Measurements from ENCODE around the gene DDX47. TPM values are rescaled to one million over a fixed set of nuclear protein-coding genes. Genes with fewer than 3 reads are reported as not detected.

The DDX47 gene
- total RNA-seq, 1 experiment from 2014 or later: 121 TPM

DNA sequence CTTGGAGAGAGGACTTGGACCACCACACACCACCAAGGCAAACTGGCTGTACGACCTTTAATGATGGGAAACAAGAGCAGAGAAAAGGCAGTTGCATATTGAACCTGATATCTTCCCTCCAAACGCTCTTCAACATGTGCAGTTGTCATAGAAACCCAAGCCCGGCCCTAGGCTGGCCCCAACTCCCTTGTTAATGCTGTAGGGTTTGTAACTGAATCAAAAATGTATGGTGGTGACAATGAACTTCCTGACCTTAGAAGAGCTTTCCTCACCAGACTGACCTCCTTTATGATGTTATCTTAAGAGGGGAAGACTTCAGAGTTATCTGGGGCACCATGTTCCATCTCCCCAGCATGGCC, 15.4 kb upstream of the DDX47 start:
- Mint-ChIP-seq H3K4me1 (ENCODE audit: low read depth, unreplicated experiment) (peaks cover 20% of the 10 kb centered on the region), H3K36me3 (ENCODE audit: insufficient read depth, unreplicated experiment) (no peaks in the 10 kb centered on the region), H3K9me3 (ENCODE audit: unreplicated experiment) (no peaks in the 10 kb centered on the region), H3K27ac (ENCODE audit: unreplicated experiment) (no peak overlapping the region), H3K27me3 (ENCODE audit: insufficient read depth, unreplicated experiment) (no peaks in the 10 kb centered on the region), H3K4me3 (ENCODE audit: unreplicated experiment) (no peak overlapping the region)
- Histone ChIP-seq H3K4me1 (peaks cover 12% of the 10 kb centered on the region), H3K36me3 (ENCODE audit: control insufficient read depth, insufficient read depth, low read length) (no peaks in the 10 kb centered on the region), H3K9me3 (no peaks in the 10 kb centered on the region), H3K27me3 (replicated peaks; ENCODE audit: control insufficient read depth, insufficient read depth, low read length) (no peaks in the 10 kb centered on the region), H3K4me3 (ENCODE audit: low read depth, low read length) (no peak overlapping the region)
- TF ChIP-seq, protein P1, sequence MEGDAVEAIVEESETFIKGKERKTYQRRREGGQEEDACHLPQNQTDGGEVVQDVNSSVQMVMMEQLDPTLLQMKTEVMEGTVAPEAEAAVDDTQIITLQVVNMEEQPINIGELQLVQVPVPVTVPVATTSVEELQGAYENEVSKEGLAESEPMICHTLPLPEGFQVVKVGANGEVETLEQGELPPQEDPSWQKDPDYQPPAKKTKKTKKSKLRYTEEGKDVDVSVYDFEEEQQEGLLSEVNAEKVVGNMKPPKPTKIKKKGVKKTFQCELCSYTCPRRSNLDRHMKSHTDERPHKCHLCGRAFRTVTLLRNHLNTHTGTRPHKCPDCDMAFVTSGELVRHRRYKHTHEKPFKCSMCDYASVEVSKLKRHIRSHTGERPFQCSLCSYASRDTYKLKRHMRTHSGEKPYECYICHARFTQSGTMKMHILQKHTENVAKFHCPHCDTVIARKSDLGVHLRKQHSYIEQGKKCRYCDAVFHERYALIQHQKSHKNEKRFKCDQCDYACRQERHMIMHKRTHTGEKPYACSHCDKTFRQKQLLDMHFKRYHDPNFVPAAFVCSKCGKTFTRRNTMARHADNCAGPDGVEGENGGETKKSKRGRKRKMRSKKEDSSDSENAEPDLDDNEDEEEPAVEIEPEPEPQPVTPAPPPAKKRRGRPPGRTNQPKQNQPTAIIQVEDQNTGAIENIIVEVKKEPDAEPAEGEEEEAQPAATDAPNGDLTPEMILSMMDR (IDR thresholded peaks at IDR 0.05; ENCODE audit: insufficient read depth in 1 of 2, low read depth in 1 of 2, low read length in 1 of 2, severe bottlenecking in 1 of 2, unreplicated experiment in 1 of 2): no peak
- ChIA-PET POLR2A (no interaction called here), CTCF (no interaction called here)
- no TSS peak for BruUV-seq (replicated peaks)
- no peak for DNase-seq
- intact Hi-C loops (cut with micrococcal nuclease; ENCODE audit: unreplicated experiment): no loop called here

DNA sequence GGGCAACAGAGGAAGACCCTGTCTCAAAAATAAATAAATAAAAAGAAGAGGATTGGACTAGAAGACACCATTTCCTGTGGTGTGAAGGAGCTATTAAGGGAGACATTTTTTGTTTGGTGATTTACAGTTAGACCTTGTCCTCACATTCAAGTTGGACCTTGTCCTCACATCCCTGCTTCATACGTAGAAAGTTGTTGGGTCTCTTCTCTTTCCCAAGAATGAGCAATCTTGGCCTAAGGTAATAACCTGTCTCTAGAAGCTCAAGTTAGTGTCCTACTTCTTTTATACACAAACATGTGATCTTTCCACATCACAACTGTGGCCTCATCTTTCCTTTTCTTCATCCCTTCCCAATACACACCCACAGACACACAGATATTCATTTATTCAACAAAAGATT, 14.7 kb upstream of the DDX47 start:
- Histone ChIP-seq H3K36me3 (ENCODE audit: control insufficient read depth, insufficient read depth, low read length) (no peaks in the 10 kb centered on the region), H3K27me3 (replicated peaks; ENCODE audit: control insufficient read depth, insufficient read depth, low read length) (no peaks in the 10 kb centered on the region), H3K4me3 (ENCODE audit: low read depth, low read length) (no peak overlapping the region), H3K4me1 (peaks cover 20% of the 10 kb centered on the region), H3K9me3 (no peaks in the 10 kb centered on the region)
- ChIA-PET POLR2A (interaction anchor here (0.5 to 0.9 kb wide), 2 partner anchors 12 to 100 kb away, joined by 4 to 5 read pairs; no protein-coding TSS in a partner anchor), CTCF (interaction anchor here (0.7 kb wide), 1 partner anchor 15 kb away, joined by 5 read pairs; no protein-coding TSS in a partner anchor)
- H3K4me1 Mint-ChIP-seq (ENCODE audit: low read depth, unreplicated experiment): peaks cover 26% of the 10 kb centered on the region
- BruUV-seq (replicated peaks): no TSS peak
- TF ChIP-seq, protein P1 (IDR thresholded peaks at IDR 0.05; ENCODE audit: insufficient read depth in 1 of 2, low read depth in 1 of 2, low read length in 1 of 2, severe bottlenecking in 1 of 2, unreplicated experiment in 1 of 2): no peak
- no peaks in the 10 kb centered on the region for H3K9me3 Mint-ChIP-seq (ENCODE audit: unreplicated experiment)
- intact Hi-C loops (cut with micrococcal nuclease; ENCODE audit: unreplicated experiment): no loop called here
- H3K4me3 Mint-ChIP-seq (ENCODE audit: unreplicated experiment): no peak overlapping the region
- H3K36me3 Mint-ChIP-seq (ENCODE audit: insufficient read depth, unreplicated experiment): no peaks in the 10 kb centered on the region
- DNase-seq: no peak
- H3K27ac Mint-ChIP-seq (ENCODE audit: unreplicated experiment): peak overlapping the region; percentile 3
- H3K27me3 Mint-ChIP-seq (ENCODE audit: insufficient read depth, unreplicated experiment): no peaks in the 10 kb centered on the region

DNA sequence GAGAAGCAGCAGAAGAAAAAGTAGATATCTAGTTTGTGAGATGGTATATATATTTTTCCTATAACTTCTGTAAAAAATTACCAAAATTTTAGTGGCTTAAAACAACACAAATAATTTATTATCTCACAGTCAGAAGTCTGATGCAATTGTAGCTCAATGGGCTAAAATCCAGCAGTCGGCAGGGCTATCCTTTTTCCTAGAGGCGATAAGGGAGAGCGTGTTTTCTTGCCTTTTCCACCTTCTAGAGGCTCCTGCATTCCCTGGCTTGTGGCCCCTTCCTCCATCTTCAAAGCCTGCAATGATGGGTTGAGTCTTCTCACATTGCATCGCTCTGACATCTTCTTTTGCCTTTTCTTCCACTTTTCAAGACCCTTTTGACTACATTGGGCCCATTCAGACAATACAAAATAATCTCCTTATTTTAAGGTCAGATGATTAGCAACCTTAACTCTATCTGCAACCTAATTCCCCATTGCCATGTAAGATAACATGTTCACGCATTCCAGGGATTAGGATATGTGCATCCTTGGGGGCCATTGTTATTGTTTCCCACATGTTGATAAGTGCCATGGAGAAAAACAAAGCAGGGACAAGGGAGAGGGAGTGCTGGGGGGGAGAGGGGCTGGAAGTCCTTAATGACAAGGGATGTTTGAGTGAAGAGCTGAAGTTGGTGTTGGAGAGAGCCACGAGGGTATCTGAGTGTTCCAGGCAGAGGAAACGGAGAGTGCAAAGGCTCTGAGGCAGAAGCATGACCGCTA, 13.8 kb upstream of the DDX47 start:
- CTCF ChIA-PET: interaction anchor here (0.7 kb wide), 1 partner anchor 14 kb away, joined by 5 read pairs; no protein-coding TSS in a partner anchor
- no peaks in the 10 kb centered on the region for H3K9me3 ChIP-seq
- no peak overlapping the region for H3K4me3 ChIP-seq (ENCODE audit: low read depth, low read length)
- no TSS peak for BruUV-seq (replicated peaks)
- Mint-ChIP-seq H3K27ac (ENCODE audit: unreplicated experiment) (no peak overlapping the region), H3K4me3 (ENCODE audit: unreplicated experiment) (no peak overlapping the region), H3K36me3 (ENCODE audit: insufficient read depth, unreplicated experiment) (no peaks in the 10 kb centered on the region), H3K4me1 (ENCODE audit: low read depth, unreplicated experiment) (peaks cover 28% of the 10 kb centered on the region), H3K27me3 (ENCODE audit: insufficient read depth, unreplicated experiment) (no peaks in the 10 kb centered on the region), H3K9me3 (ENCODE audit: unreplicated experiment) (no peaks in the 10 kb centered on the region)
- H3K36me3 ChIP-seq (ENCODE audit: control insufficient read depth, insufficient read depth, low read length): no peaks in the 10 kb centered on the region
- intact Hi-C loops (cut with micrococcal nuclease; ENCODE audit: unreplicated experiment): no loop called here
- TF ChIP-seq, protein P1 (IDR thresholded peaks at IDR 0.05; ENCODE audit: insufficient read depth in 1 of 2, low read depth in 1 of 2, low read length in 1 of 2, severe bottlenecking in 1 of 2, unreplicated experiment in 1 of 2): no peak
- POLR2A ChIA-PET: interaction anchor here (0.9 kb wide), 1 partner anchor 12 kb away, joined by 5 read pairs; no protein-coding TSS in a partner anchor
- peaks cover 28% of the 10 kb centered on the region for H3K4me1 ChIP-seq
- no peak for DNase-seq
- no peaks in the 10 kb centered on the region for H3K27me3 ChIP-seq (replicated peaks; ENCODE audit: control insufficient read depth, insufficient read depth, low read length)

All from Caco-2 (cell line).